GM19468 (cell line): Measurements from ENCODE around the gene PRPF19.

ENCODE experiments used
- ATAC-seq: cut with Tn5 transposase; IDR thresholded peaks from one replicate; pipeline ENCODE4 v1.9.1; 2021; ENCODE audit warnings: mild to moderate bottlenecking, moderate library complexity, moderate number of reproducible peaks; ENCODE audit not compliant: unreplicated experiment; ENCODE audit errors: extremely low read depth

Gene PRPF19

DNA sequence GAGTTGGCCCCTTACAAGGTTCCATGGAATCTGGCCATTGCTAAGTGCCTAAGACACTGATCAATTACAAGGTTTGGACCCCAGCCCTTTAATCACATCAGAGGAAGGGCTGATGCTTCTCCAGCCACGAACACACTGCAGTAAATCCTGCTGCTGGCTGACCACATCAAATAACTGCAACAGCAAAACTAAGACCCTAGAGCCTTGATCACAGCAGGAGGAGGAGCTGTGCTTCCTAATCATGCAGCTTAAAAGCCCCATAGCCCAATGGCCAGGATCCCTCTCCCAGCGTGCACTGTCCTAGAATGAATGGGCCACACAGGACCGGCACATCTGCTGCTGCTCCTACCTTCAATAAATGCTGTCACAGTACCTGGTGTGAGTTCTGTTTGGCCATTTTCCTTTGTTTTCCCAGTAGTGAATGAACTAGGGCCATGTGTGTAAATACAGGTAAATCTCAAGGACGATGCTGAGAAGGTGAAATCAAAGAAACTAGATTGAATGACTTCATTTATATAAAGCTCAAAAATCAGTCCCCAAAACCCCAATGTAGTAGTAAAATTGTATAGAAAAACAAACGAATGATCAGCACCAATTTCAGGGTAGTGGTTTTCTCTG is 26.3 kb downstream of the PRPF19 start:
- no peak for ATAC-seq

GRCh38 chr11:60879104-60879503 is 27.3 kb downstream of the PRPF19 start:
- no peak for ATAC-seq

DNA sequence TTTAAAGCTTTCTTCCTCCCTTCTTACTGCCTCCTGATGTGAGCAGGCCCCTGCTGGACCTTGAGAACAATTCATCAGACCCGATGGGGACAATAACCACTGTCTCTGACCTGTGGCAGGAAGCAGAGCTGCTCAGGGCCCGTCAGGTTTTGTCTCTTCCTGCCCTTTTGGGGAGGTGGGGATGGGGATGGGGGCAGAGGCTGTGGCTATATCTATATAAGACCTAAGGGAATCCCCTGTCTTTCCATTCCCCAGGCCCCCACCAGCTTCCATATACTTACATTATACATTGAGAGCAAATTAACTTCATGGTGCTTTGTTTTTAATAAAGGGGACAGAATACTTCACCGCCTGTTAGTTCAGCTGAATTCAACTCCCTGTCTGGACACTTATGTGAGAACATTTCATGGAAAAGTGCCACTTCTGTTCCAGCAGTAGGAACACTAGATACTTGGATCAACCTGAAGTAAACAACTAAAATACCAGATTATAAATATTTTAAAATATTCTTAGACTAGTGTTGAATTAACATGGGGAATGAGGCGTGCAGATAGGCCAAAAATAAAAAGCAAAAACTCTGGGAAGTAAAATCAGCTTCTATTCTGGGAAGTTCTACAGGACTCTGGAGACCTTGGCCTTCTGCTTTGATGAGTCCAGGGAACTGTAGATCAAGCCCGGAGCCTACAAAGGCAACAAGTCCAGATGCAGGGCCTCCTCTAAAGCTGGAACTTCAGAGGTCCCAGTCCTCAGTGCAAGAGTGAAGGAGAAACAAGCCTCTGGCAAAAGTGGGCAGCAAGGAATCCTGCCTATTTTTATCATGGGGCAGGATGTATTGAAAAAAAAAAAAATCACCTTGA is 27.9 kb downstream of the PRPF19 start:
- ATAC-seq, result no peak

GRCh38 chr11:60876168-60876485 is 30.3 kb downstream of the PRPF19 start:
- ATAC-seq, result no peak

DNA sequence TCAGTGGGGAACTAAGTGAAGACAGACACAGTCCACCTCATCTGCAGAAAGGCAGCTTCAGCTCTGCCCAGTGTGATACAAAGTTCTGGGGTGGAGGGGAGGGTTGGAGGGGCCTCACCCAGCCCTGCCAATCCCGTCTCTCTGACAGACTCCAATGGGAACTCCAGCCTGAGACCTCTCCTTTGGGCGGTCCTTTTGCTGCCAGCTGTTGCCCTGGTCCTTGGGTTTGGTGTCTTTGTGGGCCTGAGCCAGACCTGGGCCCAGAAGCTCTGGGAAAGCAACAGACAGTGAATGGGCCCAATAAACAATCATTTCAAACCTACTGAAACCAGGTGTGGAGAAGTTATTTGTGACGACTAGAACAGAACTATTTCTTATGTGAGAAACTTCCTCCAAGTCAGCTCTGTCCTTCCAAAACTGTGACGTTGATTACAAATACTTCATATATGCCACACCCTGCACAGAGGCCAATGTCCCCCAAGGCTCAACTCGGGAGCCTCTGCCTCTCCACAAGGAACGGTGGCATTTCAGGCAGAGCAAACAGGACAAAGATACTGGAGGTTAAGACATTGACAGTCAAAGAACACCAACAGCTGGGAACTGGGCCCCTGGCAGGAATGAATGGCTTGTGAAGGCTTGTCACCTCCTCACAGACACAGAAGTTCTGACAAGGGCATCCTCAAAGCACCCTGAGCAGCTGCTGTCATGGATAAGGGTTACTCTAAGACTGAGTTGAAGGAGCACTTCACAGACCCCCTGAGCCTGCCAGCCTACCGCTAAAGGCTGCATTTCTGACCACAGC is 30.8 kb downstream of the PRPF19 start:
- no peak for ATAC-seq

- no peak for ATAC-seq
These were observed 31.7 kb downstream of the PRPF19 start for GRCh38 chr11:60874421-60875365.

DNA sequence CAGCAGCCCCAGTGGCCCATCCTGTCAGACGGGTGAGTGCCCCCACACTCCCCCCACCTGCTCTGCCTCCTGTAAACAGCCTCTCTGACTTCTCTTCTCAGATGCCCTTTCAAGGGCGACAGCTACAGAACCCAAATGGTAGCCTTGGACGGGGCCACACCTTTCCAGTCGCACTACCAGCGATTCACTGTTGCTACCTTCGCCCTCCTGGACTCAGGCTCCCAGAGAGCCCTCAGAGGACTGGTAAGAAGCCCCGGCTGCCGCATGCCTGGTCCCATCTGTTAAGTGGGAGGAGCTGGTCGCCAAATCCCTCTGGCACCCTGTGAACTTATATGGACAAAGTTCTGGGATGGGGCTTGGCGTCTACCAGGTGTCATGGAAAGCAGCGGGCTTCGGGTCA is 32.9 kb downstream of the PRPF19 start:
- no peak for ATAC-seq

DNA sequence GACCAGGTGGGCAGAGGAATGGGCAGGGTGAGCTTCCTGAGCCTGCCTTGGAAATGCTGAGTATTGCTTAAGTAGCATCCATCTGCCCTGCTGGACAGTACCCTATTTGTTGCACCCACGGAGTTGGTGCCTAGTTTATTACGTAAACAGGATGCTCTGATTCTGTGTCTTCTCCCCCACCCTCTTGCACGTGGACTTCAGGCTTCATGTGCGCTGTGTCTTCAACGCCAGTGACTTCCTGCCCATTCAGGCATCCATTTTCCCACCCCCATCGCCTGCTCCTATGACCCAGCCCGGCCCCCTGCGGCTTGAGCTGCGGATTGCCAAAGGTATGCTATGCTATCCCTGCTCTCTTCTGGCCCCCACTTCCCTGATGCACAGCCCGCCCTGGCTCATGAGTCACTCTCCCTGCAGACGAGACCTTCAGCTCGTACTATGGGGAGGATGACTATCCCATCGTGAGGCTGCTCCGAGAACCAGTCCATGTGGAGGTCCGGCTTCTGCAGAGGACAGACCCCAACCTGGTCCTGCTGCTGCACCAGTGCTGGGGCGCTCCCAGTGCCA is 33.3 kb downstream of the PRPF19 start:
- no peak for ATAC-seq

DNA sequence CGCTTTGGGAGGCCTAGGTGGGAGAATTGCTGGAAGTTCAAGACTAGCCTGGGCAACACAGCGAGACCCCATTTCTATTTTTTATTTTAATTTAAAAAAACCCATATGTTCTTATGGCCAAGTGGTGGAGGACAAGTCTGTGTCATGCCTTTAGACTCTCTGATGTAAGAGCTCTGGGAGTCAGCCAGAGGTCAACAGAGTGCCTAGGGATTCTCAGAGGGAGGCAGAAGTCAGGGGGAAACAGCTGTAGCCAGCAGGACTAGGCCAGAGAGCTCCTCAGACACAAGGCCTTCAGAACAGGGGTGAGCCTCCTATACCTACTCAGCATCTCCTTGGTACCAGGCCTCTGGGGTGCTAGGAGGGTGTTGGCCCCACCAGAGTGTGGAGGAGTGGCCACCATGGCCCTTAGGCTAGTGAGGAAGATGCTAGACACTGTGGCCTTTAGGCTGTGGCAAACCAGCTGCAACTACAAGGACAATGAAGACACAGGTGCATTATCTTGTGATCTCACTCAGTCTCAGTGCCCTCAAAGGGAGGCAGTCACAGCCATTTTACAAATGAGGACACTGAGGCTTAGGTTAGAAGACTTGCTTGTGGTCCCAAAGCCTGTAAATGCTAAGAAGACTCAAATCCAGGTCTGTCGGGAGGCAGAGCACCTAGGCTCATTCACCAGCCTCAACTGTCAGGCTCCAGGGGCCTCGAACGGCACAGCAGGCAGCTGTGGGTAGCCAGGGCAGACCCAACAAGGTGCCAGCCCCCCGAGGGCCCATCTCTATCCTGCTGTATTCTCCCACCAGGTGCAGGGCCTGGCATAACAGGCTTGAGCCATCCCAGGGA is 34.0 kb downstream of the PRPF19 start:
- ATAC-seq, result no peak

- no peak for ATAC-seq
These were observed 34.9 kb downstream of the PRPF19 start for GRCh38 chr11:60871378-60872061.

GRCh38 chr11:60870733-60871377 is 35.5 kb downstream of the PRPF19 start:
- no peak for ATAC-seq

- no peak for ATAC-seq
These were observed 36.1 kb downstream of the PRPF19 start for GRCh38 chr11:60870276-60870675.

- no peak for ATAC-seq
These were observed 36.9 kb downstream of the PRPF19 start for GRCh38 chr11:60869451-60869825.

- ATAC-seq, result no peak
These were observed 37.5 kb downstream of the PRPF19 start for GRCh38 chr11:60868682-60869450.

DNA sequence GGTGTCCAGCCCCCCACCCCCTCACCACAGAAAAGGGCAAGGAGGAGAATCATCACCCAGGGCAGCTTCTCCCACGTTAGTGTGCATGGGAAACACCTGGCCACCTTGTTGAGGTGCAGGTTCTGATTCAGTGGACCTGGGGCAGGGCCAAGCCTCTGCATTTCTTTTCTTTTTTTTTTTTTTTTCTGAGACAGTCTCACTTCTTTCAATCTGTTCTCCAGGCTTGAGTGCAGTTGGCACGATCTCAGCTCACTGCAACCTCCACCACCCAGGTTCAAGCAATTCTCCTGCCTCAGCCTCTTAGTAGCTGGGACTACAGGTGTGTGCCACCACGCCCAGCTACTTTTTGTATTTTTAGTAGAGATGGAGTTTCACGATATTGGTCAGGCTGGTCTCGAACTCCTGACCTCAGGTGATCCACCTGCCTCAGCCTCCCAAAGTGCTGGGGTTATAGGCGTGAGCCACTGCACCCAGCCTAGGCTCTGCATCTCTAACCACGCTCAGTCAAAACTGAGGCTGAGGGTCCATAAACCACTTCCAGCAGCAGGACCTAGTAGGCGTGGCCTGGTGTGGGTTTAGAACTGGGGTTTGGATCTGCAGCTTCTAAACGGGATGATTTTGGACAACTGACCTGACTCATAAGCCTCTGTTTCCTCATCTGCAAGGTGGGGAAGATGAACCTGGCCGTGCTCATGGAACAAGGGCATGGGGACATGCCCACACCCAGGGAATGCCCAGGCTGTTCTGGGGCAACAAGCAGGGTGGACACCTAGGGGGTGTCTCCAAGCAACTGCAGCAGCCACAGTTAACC is 38.3 kb downstream of the PRPF19 start:
- ATAC-seq, result no peak
